ENCODE results near the gene SMPD2. TPM values are rescaled to one million over a fixed set of nuclear protein-coding genes. Genes with fewer than 3 reads are reported as not detected.

The SMPD2 gene
- total RNA-seq, 1 experiment from 2014 or later: 19.9 TPM

DNA sequence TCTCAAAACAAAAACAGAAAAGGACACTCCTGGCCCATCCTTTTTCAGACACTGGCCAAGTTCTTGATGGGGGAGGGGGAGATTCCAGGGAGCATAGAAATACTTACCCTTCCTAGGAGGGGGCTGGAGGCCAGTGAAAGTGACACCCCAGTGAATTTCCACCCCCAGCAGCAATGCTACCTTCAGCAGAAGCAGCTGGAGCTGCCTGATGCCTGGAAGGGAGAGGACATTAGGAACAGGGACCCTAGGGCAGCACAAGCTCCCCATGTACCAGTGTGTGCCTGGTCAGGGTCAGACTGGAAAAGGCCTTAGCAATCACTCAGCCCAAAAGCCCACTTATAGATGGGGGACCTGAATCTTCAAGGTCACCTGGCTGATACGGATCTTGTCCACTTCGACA, 12.6 kb downstream of the SMPD2 start:
- peaks cover 9% of the 10 kb centered on the region for H3K36me3 Mint-ChIP-seq (ENCODE audit: insufficient read depth, unreplicated experiment)
- H3K4me1 Mint-ChIP-seq (ENCODE audit: insufficient read depth, unreplicated experiment): peaks cover 12% of the 10 kb centered on the region
- no peaks in the 10 kb centered on the region for H3K9me3 Mint-ChIP-seq (ENCODE audit: unreplicated experiment)
- H3K27me3 Mint-ChIP-seq (ENCODE audit: insufficient read depth, unreplicated experiment): no peaks in the 10 kb centered on the region
- POLR2A ChIA-PET: interaction anchor here (4.8 kb wide), 1 partner anchor 11 kb away, joined by 20 read pairs; the partner anchor contains the start of genes PPIL6 and SMPD2
- DNase-seq (ENCODE audit: unreplicated experiment): no peak
- BruUV-seq (replicated peaks): no TSS peak
- intact Hi-C loops (cut with micrococcal nuclease): no loop called here
- H3K4me3 Mint-ChIP-seq (ENCODE audit: unreplicated experiment): no peak overlapping the region
- CTCF ChIA-PET: interaction anchor here (1.5 kb wide), 1 partner anchor 12 kb away, joined by 5 read pairs; no protein-coding TSS in a partner anchor
- TF ChIP-seq, protein P1, sequence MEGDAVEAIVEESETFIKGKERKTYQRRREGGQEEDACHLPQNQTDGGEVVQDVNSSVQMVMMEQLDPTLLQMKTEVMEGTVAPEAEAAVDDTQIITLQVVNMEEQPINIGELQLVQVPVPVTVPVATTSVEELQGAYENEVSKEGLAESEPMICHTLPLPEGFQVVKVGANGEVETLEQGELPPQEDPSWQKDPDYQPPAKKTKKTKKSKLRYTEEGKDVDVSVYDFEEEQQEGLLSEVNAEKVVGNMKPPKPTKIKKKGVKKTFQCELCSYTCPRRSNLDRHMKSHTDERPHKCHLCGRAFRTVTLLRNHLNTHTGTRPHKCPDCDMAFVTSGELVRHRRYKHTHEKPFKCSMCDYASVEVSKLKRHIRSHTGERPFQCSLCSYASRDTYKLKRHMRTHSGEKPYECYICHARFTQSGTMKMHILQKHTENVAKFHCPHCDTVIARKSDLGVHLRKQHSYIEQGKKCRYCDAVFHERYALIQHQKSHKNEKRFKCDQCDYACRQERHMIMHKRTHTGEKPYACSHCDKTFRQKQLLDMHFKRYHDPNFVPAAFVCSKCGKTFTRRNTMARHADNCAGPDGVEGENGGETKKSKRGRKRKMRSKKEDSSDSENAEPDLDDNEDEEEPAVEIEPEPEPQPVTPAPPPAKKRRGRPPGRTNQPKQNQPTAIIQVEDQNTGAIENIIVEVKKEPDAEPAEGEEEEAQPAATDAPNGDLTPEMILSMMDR (IDR thresholded peaks at IDR 0.05; ENCODE audit: unreplicated experiment): no peak
- H3K27ac Mint-ChIP-seq (ENCODE audit: low read depth, unreplicated experiment): no peak overlapping the region

DNA sequence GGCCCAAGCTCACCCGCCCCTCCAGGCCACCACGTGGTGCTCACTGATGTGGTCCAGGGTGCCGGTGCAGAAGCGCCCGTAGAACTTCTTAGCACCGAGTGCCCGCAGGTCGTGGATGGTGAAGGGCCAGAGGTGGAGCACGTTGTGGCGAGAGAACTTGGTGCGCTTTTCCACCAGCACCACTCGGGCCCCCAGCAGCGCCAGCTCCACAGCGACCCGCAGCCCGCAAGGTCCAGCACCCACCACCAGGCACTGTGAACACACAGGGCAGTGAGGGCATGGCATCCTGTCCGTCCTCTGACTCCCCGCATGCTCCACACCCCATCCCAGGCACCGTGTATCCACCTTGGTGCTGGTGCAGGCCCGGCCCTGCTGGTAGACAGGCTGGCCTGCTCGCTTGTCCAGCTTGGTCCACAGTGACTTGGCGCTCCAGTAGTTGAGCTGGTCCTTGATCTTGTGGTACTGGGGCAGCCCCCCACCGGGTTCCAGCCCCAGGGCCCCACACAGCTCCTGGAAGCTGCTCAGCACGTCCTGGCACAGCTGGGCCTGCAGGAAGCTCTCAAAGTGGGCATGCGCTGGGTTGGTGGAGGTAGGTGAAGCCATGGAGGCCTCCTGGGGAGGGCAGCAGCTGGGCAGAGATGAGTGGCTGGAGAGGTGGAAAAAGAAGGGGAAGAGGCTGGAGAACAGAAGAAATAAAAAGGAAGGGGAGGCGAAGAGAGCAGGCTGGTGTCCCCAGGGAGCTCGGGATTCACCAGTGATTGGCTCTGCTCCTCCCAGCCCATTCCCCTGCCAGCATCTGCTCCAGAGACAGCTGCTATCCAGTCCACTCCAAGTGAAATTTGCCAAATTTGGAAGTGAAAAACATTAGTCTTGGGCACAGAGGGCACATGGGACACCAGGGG, 13.3 kb downstream of the SMPD2 start:
- ChIA-PET POLR2A (interaction anchor here (4.8 kb wide), 1 partner anchor 12 kb away, joined by 20 read pairs; the partner anchor contains the start of genes PPIL6 and SMPD2), CTCF (interaction anchor here (1.5 kb wide), 1 partner anchor 12 kb away, joined by 5 read pairs; no protein-coding TSS in a partner anchor)
- Mint-ChIP-seq H3K4me3 (ENCODE audit: unreplicated experiment) (peak overlapping the region; percentile 93), H3K4me1 (ENCODE audit: insufficient read depth, unreplicated experiment) (peaks cover 12% of the 10 kb centered on the region), H3K27ac (ENCODE audit: low read depth, unreplicated experiment) (no peak overlapping the region), H3K36me3 (ENCODE audit: insufficient read depth, unreplicated experiment) (peaks cover 7% of the 10 kb centered on the region), H3K27me3 (ENCODE audit: insufficient read depth, unreplicated experiment) (no peaks in the 10 kb centered on the region), H3K9me3 (ENCODE audit: unreplicated experiment) (no peaks in the 10 kb centered on the region)
- intact Hi-C loops (cut with micrococcal nuclease): no loop called here
- TF ChIP-seq, protein P1 (IDR thresholded peaks at IDR 0.05; ENCODE audit: unreplicated experiment): no peak
- BruUV-seq (replicated peaks): no TSS peak
- DNase-seq (ENCODE audit: unreplicated experiment): no peak

DNA sequence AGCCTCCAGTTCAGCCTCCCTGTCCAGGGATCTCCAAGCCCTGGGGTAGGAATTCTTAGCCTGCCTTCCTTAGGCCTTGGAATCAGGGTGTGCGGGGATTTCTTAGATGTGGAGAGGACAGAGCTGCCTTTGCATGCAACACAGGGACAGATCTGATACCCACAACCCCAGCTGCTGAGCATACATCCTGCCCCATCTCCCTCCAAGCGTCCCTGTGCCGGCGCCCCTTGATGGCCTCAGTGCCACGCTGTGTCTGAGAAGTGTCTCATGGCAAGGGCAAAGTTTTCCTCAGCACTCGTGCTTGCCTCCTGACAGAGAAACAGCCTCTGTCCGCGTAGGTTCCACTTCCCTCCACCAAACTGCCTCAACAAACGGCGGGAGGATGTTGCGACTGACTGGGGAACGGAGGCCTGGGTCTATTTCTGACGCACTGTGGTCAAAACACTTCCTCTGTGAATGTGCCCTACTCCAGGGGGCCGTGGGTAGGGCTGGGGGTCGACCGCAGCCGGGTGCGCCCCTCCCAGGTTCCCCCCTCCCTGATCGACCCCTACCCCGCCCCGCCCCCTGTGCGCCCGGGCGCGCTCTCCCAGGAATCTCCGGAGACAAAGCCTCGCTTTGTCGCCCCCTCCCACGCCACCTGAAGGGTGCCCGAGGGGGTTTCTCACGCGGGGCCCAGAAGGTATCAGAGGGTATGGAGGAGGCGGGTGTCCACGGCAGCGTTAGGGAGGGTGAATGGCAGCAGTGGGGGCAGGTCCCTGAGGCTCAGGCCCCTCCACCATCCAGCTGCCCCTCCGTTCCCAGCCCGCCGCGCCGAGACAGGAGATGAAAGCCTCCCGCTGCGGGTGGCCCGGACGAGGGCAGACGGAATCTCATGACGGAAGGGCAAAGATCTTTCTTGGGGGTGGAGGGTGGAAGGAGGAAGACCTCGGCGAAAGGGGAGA, 14.2 kb downstream of the SMPD2 start:
- ChIA-PET POLR2A (interaction anchor here (0.6 to 4.8 kb wide), 2 partner anchors 12 to 1420 kb away, joined by 3 to 20 read pairs; partner anchors contain the start of genes AMD1, PPIL6 and SMPD2), CTCF (interaction anchor here (0.6 to 1.5 kb wide), 3 partner anchors 13 to 71 kb away, joined by 4 to 5 read pairs (median 4); no protein-coding TSS in a partner anchor)
- Mint-ChIP-seq H3K27me3 (ENCODE audit: insufficient read depth, unreplicated experiment) (no peaks in the 10 kb centered on the region), H3K27ac (ENCODE audit: low read depth, unreplicated experiment) (peak overlapping the region; percentile 63), H3K4me3 (ENCODE audit: unreplicated experiment) (peak overlapping the region; percentile 93), H3K9me3 (ENCODE audit: unreplicated experiment) (no peaks in the 10 kb centered on the region), H3K36me3 (ENCODE audit: insufficient read depth, unreplicated experiment) (peaks cover 7% of the 10 kb centered on the region), H3K4me1 (ENCODE audit: insufficient read depth, unreplicated experiment) (peaks cover 12% of the 10 kb centered on the region)
- TF ChIP-seq, protein P1 (IDR thresholded peaks at IDR 0.05; ENCODE audit: unreplicated experiment): no peak
- no peak for DNase-seq (ENCODE audit: unreplicated experiment)
- intact Hi-C loops (cut with micrococcal nuclease): loop anchor here (5.0 kb wide), 1 partner anchor 72 kb away; the partner anchor contains the start of gene CD164
- BruUV-seq (replicated peaks): no TSS peak
